Liver (tissue), 9 donors: ENCODE data around the gene CACNB4. TPM values are rescaled to one million over a fixed set of nuclear protein-coding genes. Genes with fewer than 3 reads are reported as not detected.
A peak's percentile ranks its signal among the peaks of the same experiment; 100 is the strongest.
"Not testable (repeated sequence)": the region's sequence is repeated elsewhere in the genome, so short reads cannot be mapped to it uniquely, and the experiment has no call there.

Source experiments
- DNase-seq: peaks from one replicate; pipeline ENCODE4 v3.0.0-alpha.2; 2017; ENCODE audit warnings: low spot score
- H3K27ac ChIP-seq, 2 donors: one replicate each; pipeline ENCODE4 v1.7.0; 2013; ENCODE audit warnings: inconsistent platforms in 2 of 2, low read length in 2 of 2, control low read depth in 1 of 2, low read depth in 1 of 2, mild to moderate bottlenecking in 1 of 2
- H3K27me3 ChIP-seq, 4 donors: one replicate each; pipeline versions ENCODE4 v1.6.1 to v1.7.0; 2013; ENCODE audit warnings: low read length in 3 of 4, inconsistent platforms in 1 of 4, mild to moderate bottlenecking in 1 of 4, moderate library complexity in 1 of 4; ENCODE audit not compliant: control insufficient read depth in 4 of 4, insufficient read depth in 4 of 4
- H3K36me3 ChIP-seq, 4 donors: one replicate each; pipeline versions ENCODE4 v1.6.1 to v1.7.0; 2013; ENCODE audit warnings: low read length in 3 of 4, mild to moderate bottlenecking in 3 of 4, low read depth in 1 of 4, moderate library complexity in 1 of 4; ENCODE audit not compliant: control insufficient read depth in 4 of 4, insufficient read depth in 3 of 4
- H3K4me1 ChIP-seq, 4 donors: one replicate each; pipeline versions ENCODE4 v1.6.1 to v1.7.0; 2013; ENCODE audit warnings: low read length in 3 of 4, mild to moderate bottlenecking in 3 of 4, moderate library complexity in 1 of 4; ENCODE audit not compliant: control insufficient read depth in 4 of 4, insufficient read depth in 4 of 4
- H3K4me3 ChIP-seq, 3 donors: one replicate each; pipeline versions ENCODE4 v1.6.1 to v1.7.0; 2013; ENCODE audit warnings: low read length in 3 of 3, control low read depth in 1 of 3, low read depth in 1 of 3, mild to moderate bottlenecking in 1 of 3
- H3K9ac ChIP-seq, 2 donors: one replicate each; pipeline ENCODE4 v1.7.0; 2013; ENCODE audit warnings: low read length in 2 of 2, mild to moderate bottlenecking in 2 of 2, moderate library complexity in 2 of 2, control low read depth in 1 of 2, low read depth in 1 of 2
- H3K9me3 ChIP-seq, 4 donors: one replicate each; pipeline versions ENCODE4 v1.6.1 to v1.7.0; 2013; ENCODE audit warnings: low read length in 3 of 4; ENCODE audit not compliant: control insufficient read depth in 4 of 4
- EGR1 ChIP-seq, 2 donors: IDR thresholded peaks; 2 replicates each; pipeline ENCODE4 v1.6.1; 2016 to 2018; ENCODE audit warnings: antibody characterized with exemption in 2 of 2, low read depth in 2 of 2
- HNF4G ChIP-seq: IDR thresholded peaks from 2 replicates; pipeline ENCODE4 v1.6.1; 2016; ENCODE audit warnings: antibody characterized with exemption
- JUND ChIP-seq, 2 donors: IDR thresholded peaks; 2 replicates each; pipeline ENCODE4 v1.6.1; 2016; ENCODE audit warnings: antibody characterized with exemption in 2 of 2
- NR2F2 ChIP-seq: IDR thresholded peaks from 2 replicates; pipeline ENCODE4 v1.6.1; 2016; ENCODE audit warnings: antibody characterized with exemption
- RAD21 ChIP-seq, 2 donors: IDR thresholded peaks; 2 replicates each; pipeline ENCODE4 v1.6.1; 2016; ENCODE audit warnings: antibody characterized with exemption in 2 of 2, mild to moderate bottlenecking in 2 of 2
- RXRA ChIP-seq, 2 donors: IDR thresholded peaks; 2 replicates each; pipeline ENCODE4 v1.6.1; 2017 to 2018; ENCODE audit warnings: antibody characterized with exemption in 2 of 2, mild to moderate bottlenecking in 1 of 2
- YY1 ChIP-seq: IDR thresholded peaks from 2 replicates; pipeline ENCODE4 v1.6.1; 2016; ENCODE audit warnings: antibody characterized with exemption, mild to moderate bottlenecking
- WGBS: extraction: QIAGEN DNeasy Blood & Tissue Kit; methylation state at CpG from one replicate; pipeline ENCODE4 v1.1.7; 2013; 5-methylcytosine and 5-hydroxymethylcytosine counted together
- polyA plus RNA-seq, 2 donors: library from polyadenylated mRNA; stranded (reverse) in 1 of 2; unstranded in 1 of 2; fragments of 200-250 nt in 1 of 2; fragments of >200 nt in 1 of 2; fragmentation: Nextera tagmentation in 1 of 2; extraction: Ambion mirVana in 1 of 2; gene quantifications; one replicate each; pipeline versions ENCODE4 v1.2.1 to v1.2.3, GENCODE V29; 2013 to 2015
- total RNA-seq, 2 donors: library from RNA; depleted of rRNA; stranded (reverse); fragments of >200 nt; gene quantifications; one replicate each; pipeline ENCODE4 v1.2.3, GENCODE V29; 2014
- TF ChIP-seq, protein P1 (sequence below): IDR thresholded peaks from 2 replicates; pipeline ENCODE4 v1.6.1; 2016; ENCODE audit warnings: antibody characterized with exemption
- TF ChIP-seq, protein P2 (sequence below): IDR thresholded peaks from 2 replicates; pipeline ENCODE4 v1.6.1; 2016; ENCODE audit warnings: antibody characterized with exemption
- TF ChIP-seq, protein P3 (sequence below): IDR thresholded peaks from 2 replicates; pipeline ENCODE4 v1.6.1; 2016; ENCODE audit warnings: antibody characterized with exemption
- TF ChIP-seq, protein P4 (sequence below): fragments of 150-350 bp; IDR thresholded peaks from 2 replicates; pipeline ENCODE4 v1.5.1; 2017; ENCODE audit warnings: improper control_type of control experiment, low read depth, low read length; ENCODE audit not compliant: missing input control
- donor health status: healthy.
- donor health status: healthy.
- donor health status: healthy.
- donor health status: healthy.
- donor health status: healthy.

Gene CACNB4
- total and polyA plus RNA-seq, 4 donors, result 0.02 to 0.50 (median 0.21) TPM

DNA sequence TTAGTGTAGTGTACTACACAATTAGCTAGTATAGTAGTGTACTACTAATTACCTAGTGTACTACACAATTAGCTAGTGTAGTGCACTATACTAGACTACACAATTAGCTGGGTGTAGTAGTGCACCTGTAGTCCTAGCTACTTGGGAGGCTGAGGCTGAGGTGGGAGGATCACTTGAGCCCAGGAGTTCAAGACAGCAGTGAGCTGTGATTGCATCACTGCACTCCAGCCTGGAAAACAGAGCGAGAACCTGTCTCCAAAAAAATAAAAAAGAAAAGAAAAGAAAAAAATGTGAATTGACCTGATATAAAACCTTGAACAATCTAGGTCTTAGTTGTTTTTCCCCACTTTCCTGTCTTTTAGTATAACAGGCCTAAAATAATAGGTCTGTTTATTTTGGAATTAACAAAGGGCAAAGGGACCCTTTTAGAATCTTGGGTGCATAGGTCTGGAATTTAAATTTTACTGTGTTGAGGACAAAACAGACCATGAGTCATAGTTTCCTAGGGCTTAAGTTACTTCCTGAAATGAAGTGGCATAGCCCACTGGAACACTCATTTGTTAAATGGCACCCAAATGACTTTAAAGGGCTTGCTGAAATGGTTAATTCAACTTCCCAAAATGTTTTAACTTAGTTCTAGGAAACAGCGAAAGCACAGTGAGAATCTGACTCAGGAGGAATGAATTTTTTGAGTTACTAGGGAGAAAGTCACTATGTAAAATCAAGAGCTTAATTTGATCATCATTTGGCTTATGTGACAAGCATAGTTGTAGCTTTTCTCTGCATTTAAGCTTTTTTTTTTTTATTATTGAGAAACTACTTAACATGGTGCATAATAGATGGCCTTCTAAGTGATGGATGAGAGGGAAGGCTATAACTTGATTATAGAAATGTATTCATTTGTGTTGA lies 219.9 kb downstream of the CACNB4 start:
- DNase-seq, result no peak
- WGBS, result 86% methylated on average over 2 of the region's 2 CpGs
- H3K4me3 ChIP-seq, result no peak overlapping the region
- H3K36me3 ChIP-seq, result no peaks in the 10 kb centered on the region
- TF ChIP-seq YY1, result no peak
- TF ChIP-seq JUND (IDR thresholded peaks at IDR 0.05), result peak; percentile 63 to 80
- no peaks in the 10 kb centered on the region for H3K27me3 ChIP-seq
- H3K9me3 ChIP-seq, result no peaks in the 10 kb centered on the region
- no peak overlapping the region for H3K9ac ChIP-seq
- H3K4me1 ChIP-seq, result no peaks in the 10 kb centered on the region
- no peak overlapping the region for H3K27ac ChIP-seq

DNA sequence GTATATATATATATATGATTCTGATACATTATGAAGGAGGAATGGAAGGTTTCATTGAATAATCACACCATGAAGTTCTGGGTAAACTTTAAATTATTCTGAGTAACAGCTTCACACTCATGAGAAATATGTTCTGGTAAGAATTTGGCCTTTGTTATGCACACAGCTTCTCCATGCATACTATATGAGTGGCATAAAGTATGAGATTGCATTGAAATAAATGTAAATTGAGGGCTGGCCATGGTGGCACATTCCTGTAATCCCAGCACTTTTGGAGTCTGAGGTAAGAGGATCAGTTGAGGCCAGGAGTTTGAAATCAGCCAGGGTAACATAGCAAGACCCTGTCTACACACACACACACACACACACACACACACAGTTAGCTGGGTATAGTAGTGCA lies 220.6 kb downstream of the CACNB4 start:
- no peak overlapping the region for H3K9ac ChIP-seq
- no peaks in the 10 kb centered on the region for H3K36me3 ChIP-seq
- H3K4me1 ChIP-seq, result no peaks in the 10 kb centered on the region
- DNase-seq, result no peak
- no peak overlapping the region for H3K4me3 ChIP-seq
- no peak overlapping the region for H3K27ac ChIP-seq
- no peaks in the 10 kb centered on the region for H3K27me3 ChIP-seq
- no peak for TF ChIP-seq EGR1 (IDR thresholded peaks at IDR 0.05; ENCODE audit: low read depth in 2 of 2)
- TF ChIP-seq HNF4G, result no peak
- TF ChIP-seq, protein P1, sequence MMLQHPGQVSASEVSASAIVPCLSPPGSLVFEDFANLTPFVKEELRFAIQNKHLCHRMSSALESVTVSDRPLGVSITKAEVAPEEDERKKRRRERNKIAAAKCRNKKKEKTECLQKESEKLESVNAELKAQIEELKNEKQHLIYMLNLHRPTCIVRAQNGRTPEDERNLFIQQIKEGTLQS, result no peak
- no peak for TF ChIP-seq RAD21 (IDR thresholded peaks at IDR 0.05)
- no peak for TF ChIP-seq RXRA (IDR thresholded peaks at IDR 0.05)
- TF ChIP-seq, protein P2, sequence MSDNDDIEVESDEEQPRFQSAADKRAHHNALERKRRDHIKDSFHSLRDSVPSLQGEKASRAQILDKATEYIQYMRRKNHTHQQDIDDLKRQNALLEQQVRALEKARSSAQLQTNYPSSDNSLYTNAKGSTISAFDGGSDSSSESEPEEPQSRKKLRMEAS, result no peak
- TF ChIP-seq, protein P3, sequence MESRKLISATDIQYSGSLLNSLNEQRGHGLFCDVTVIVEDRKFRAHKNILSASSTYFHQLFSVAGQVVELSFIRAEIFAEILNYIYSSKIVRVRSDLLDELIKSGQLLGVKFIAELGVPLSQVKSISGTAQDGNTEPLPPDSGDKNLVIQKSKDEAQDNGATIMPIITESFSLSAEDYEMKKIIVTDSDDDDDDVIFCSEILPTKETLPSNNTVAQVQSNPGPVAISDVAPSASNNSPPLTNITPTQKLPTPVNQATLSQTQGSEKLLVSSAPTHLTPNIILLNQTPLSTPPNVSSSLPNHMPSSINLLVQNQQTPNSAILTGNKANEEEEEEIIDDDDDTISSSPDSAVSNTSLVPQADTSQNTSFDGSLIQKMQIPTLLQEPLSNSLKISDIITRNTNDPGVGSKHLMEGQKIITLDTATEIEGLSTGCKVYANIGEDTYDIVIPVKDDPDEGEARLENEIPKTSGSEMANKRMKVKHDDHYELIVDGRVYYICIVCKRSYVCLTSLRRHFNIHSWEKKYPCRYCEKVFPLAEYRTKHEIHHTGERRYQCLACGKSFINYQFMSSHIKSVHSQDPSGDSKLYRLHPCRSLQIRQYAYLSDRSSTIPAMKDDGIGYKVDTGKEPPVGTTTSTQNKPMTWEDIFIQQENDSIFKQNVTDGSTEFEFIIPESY, result no peak
- no peaks in the 10 kb centered on the region for H3K9me3 ChIP-seq

DNA sequence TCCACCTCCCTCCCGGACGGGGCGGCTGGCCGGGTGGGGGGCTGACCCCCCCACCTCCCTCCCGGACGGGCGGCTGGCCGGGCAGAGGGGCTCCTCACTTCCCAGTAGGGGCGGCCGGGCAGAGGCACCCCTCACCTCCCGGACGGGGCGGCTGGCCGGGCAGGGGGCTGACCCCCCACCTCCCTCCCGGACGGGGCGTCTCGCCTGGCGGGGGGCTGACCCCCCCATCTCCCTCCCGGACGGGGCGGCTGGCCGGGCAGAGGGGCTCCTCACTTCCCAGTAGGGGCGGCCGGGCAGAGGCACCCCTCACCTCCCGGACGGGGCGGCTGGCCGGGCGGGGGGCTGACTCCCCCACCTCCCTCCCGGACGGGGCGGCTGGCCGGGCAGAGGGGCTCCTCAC lies 223.2 kb downstream of the CACNB4 start:
- H3K4me1 ChIP-seq, H3K4me3 ChIP-seq, H3K9me3 ChIP-seq, H3K27me3 ChIP-seq, H3K36me3 ChIP-seq, DNase-seq, H3K9ac ChIP-seq, H3K27ac ChIP-seq: not testable (repeated sequence)
- 89% methylated on average over 20 of the region's 34 CpGs for WGBS

DNA sequence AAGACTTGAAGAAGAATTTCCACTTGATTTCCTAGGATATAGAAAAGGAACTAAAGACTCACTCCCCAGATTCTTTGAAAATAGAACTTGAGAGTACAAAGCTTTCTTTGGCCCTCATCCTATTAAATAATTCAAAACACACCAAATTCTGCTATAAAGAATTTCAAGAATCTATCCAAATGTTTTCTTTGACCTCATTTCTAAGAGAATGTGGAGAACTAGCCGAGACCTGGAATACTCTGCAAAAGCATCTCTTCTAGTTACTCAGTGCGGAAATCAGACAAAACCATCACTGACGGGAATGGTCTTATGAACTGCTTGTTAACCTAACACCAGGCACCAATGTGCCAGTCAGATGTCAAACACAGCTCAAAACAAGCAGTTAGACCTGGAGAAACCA lies 226.4 kb downstream of the CACNB4 start:
- DNase-seq, result no peak
- no peak overlapping the region for H3K9ac ChIP-seq
- no peaks in the 10 kb centered on the region for H3K4me1 ChIP-seq
- TF ChIP-seq, protein P1, result no peak
- no peak for TF ChIP-seq YY1
- no peak for TF ChIP-seq NR2F2
- TF ChIP-seq, protein P4, sequence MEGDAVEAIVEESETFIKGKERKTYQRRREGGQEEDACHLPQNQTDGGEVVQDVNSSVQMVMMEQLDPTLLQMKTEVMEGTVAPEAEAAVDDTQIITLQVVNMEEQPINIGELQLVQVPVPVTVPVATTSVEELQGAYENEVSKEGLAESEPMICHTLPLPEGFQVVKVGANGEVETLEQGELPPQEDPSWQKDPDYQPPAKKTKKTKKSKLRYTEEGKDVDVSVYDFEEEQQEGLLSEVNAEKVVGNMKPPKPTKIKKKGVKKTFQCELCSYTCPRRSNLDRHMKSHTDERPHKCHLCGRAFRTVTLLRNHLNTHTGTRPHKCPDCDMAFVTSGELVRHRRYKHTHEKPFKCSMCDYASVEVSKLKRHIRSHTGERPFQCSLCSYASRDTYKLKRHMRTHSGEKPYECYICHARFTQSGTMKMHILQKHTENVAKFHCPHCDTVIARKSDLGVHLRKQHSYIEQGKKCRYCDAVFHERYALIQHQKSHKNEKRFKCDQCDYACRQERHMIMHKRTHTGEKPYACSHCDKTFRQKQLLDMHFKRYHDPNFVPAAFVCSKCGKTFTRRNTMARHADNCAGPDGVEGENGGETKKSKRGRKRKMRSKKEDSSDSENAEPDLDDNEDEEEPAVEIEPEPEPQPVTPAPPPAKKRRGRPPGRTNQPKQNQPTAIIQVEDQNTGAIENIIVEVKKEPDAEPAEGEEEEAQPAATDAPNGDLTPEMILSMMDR, result no peak
- no peak for TF ChIP-seq RXRA (IDR thresholded peaks at IDR 0.05)
- no peak overlapping the region for H3K27ac ChIP-seq
- H3K27me3 ChIP-seq, result no peaks in the 10 kb centered on the region
- H3K9me3 ChIP-seq, result no peaks in the 10 kb centered on the region
- 90% methylated on average over 3 of the region's 3 CpGs for WGBS
- H3K4me3 ChIP-seq, result no peak overlapping the region
- no peaks in the 10 kb centered on the region for H3K36me3 ChIP-seq
